IMR-90 (cell line): Measurements from ENCODE around the gene DTX3. TPM values are rescaled to one million over a fixed set of nuclear protein-coding genes. Genes with fewer than 3 reads are reported as not detected.

ENCODE experiments used
- ATAC-seq: fragments of 200-7000 bp; cut with Tn5 transposase; 2 replicates; pipeline ENCODE4 v1.9.1; 2020; ENCODE audit warnings: low read depth, mild to moderate bottlenecking, moderate library complexity
- BruUV-seq: library from RNA; stranded (reverse); fragments of 400-500 nt; replicated peaks from 2 replicates; lab custom pipeline; 2021; lab: Mats Ljungman, UMichigan
- CTCF ChIA-PET: fragments of 300-600 bp; formaldehyde crosslinking; extraction: SDS; loops from one replicate; lab custom pipeline; 2021; ENCODE audit warnings: antibody characterized with exemption; lab: Yijun Ruan, JAX
- POLR2A ChIA-PET: fragments of 300-600 bp; sonication (Branson Sonifier 250); formaldehyde crosslinking; loops from one replicate; lab custom pipeline; 2022; ENCODE audit warnings: antibody characterized with exemption; ENCODE audit not compliant: unreplicated experiment; lab: Charles Lee
- DNase-seq: peaks from one replicate; pipeline ENCODE4 v3.0.0; 2013
- H2AFZ ChIP-seq: replicated peaks from 2 replicates; pipeline ENCODE3; 2013; ENCODE audit warnings: low read length, mild to moderate bottlenecking; ENCODE audit not compliant: poor library complexity
- H2AK5ac ChIP-seq: 2 replicates; pipeline ENCODE4 v1.6.1; 2013; ENCODE audit warnings: low read depth, low read length, inconsistent platforms
- H2AK9ac ChIP-seq: replicated peaks from 2 replicates; pipeline ENCODE3; 2013; ENCODE audit warnings: mild to moderate bottlenecking, low read depth, low read length, moderate library complexity; ENCODE audit not compliant: poor library complexity
- H2BK120ac ChIP-seq: 2 replicates; pipeline ENCODE4 v1.6.1; 2013; ENCODE audit warnings: low read depth, low read length, inconsistent platforms
- H2BK15ac ChIP-seq: 3 replicates; pipeline ENCODE4 v1.6.1; 2013; ENCODE audit warnings: low read depth, low read length, inconsistent platforms
- H2BK20ac ChIP-seq: 2 replicates; pipeline ENCODE4 v1.6.1; 2013; ENCODE audit warnings: low read depth, mild to moderate bottlenecking, inconsistent platforms, low read length, moderate library complexity
- H2BK5ac ChIP-seq: 2 replicates; pipeline ENCODE4 v1.6.1; 2013; ENCODE audit warnings: mild to moderate bottlenecking, low read depth, low read length, inconsistent platforms; ENCODE audit not compliant: poor library complexity, severe bottlenecking
- H3K14ac ChIP-seq: replicated peaks from 2 replicates; pipeline ENCODE4 v1.6.1; 2013; ENCODE audit warnings: low read depth, low read length, inconsistent platforms
- H3K18ac ChIP-seq: 2 replicates; pipeline ENCODE4 v1.6.1; 2013; ENCODE audit warnings: low read depth, low read length, control low read depth
- H3K23ac ChIP-seq: 2 replicates; pipeline ENCODE4 v1.6.1; 2013; ENCODE audit warnings: low read depth, low read length, inconsistent platforms
- H3K27ac ChIP-seq: 2 replicates; pipeline ENCODE4 v1.5.1; 2013; ENCODE audit warnings: mild to moderate bottlenecking, control low read depth, low read length; ENCODE audit not compliant: insufficient read depth
- H3K27me3 ChIP-seq: 2 replicates; pipeline ENCODE4 v1.6.1; 2013; ENCODE audit warnings: low read length; ENCODE audit not compliant: control insufficient read depth, insufficient read depth
- H3K36me3 ChIP-seq: 2 replicates; pipeline ENCODE4 v1.6.1; 2013; ENCODE audit warnings: low read length, mixed read lengths; ENCODE audit not compliant: control insufficient read depth, insufficient read depth
- H3K4ac ChIP-seq: 2 replicates; pipeline ENCODE4 v1.6.1; 2013; ENCODE audit warnings: low read depth, low read length, inconsistent platforms
- H3K4me1 ChIP-seq: 2 replicates; pipeline ENCODE4 v1.6.1; 2013; ENCODE audit warnings: low read length, mixed read lengths; ENCODE audit not compliant: control insufficient read depth, insufficient read depth
- H3K4me2 ChIP-seq: 2 replicates; pipeline ENCODE4 v1.6.1; 2013; ENCODE audit warnings: low read depth, mild to moderate bottlenecking, control low read depth, low read length, moderate library complexity
- H3K4me3 ChIP-seq: 2 replicates; pipeline ENCODE4 v1.5.1; 2013; ENCODE audit warnings: low read depth, mild to moderate bottlenecking, control low read depth, low read length, moderate library complexity; ENCODE audit not compliant: insufficient read depth
- H3K56ac ChIP-seq: 2 replicates; pipeline ENCODE4 v1.6.1; 2013; ENCODE audit warnings: low read length, inconsistent platforms; ENCODE audit not compliant: insufficient read depth; ENCODE audit errors: extremely low read depth
- H3K79me1 ChIP-seq, 2 experiments: 2 replicates each; pipeline ENCODE4 v1.6.1; 2013; ENCODE audit warnings: low read length in 2 of 2, inconsistent platforms in 1 of 2, low read depth in 1 of 2
- H3K9ac ChIP-seq: 2 replicates; pipeline ENCODE4 v1.6.1; 2013; ENCODE audit warnings: low read depth, low read length, control low read depth
- H3K9me1 ChIP-seq: 2 replicates; pipeline ENCODE4 v1.6.1; 2013; ENCODE audit warnings: low read length, inconsistent platforms; ENCODE audit not compliant: insufficient read depth
- H3K9me3 ChIP-seq: 2 replicates; pipeline ENCODE4 v1.6.1; 2013; ENCODE audit warnings: low read length; ENCODE audit not compliant: control insufficient read depth, insufficient read depth
- H4K20me1 ChIP-seq: 2 replicates; pipeline ENCODE4 v1.6.1; 2013; ENCODE audit warnings: low read length, inconsistent platforms; ENCODE audit not compliant: insufficient read depth
- H4K5ac ChIP-seq: 2 replicates; pipeline ENCODE4 v1.6.1; 2013; ENCODE audit warnings: mild to moderate bottlenecking, low read depth, low read length, control low read depth
- H4K8ac ChIP-seq, 2 experiments: 2 replicates each; pipeline ENCODE4 v1.6.1; 2013; ENCODE audit warnings: low read depth in 2 of 2, low read length in 2 of 2, control low read depth in 1 of 2, inconsistent platforms in 1 of 2
- H4K91ac ChIP-seq: 2 replicates; pipeline ENCODE4 v1.6.1; 2013; ENCODE audit warnings: low read depth, low read length, inconsistent platforms; ENCODE audit not compliant: insufficient read depth
- BHLHE40 ChIP-seq: fragments of 150-350 bp; IDR thresholded peaks from 2 replicates; pipeline ENCODE4 v1.6.1; 2016; ENCODE audit warnings: mild to moderate bottlenecking, low read depth, low read length
- CEBPB ChIP-seq: IDR thresholded peaks from 2 replicates; pipeline ENCODE4 v1.6.1; 2012; ENCODE audit warnings: low read depth, low read length, improper control_type of control experiment
- CHD1 ChIP-seq: IDR thresholded peaks from 2 replicates; pipeline ENCODE4 v1.6.1; 2012; ENCODE audit warnings: low read depth, low read length, improper control_type of control experiment
- CTCF ChIP-seq: conservative IDR thresholded peaks from 2 replicates; pipeline ENCODE4 v1.5.1; 2012; ENCODE audit warnings: mild to moderate bottlenecking, low read depth, low read length, improper control_type of control experiment
- ELK1 ChIP-seq: fragments of 150-350 bp; IDR thresholded peaks from 2 replicates; pipeline ENCODE4 v1.6.1; 2016; ENCODE audit warnings: low read depth, mild to moderate bottlenecking, low read length, moderate library complexity, borderline replicate concordance
- FOS ChIP-seq: fragments of 150-350 bp; IDR thresholded peaks from 2 replicates; pipeline ENCODE4 v1.6.1; 2016; ENCODE audit warnings: low read depth, low read length
- MAFK ChIP-seq: IDR thresholded peaks from 2 replicates; pipeline ENCODE4 v1.6.1; 2012; ENCODE audit warnings: low read depth, low read length, improper control_type of control experiment
- MAZ ChIP-seq: IDR thresholded peaks from 2 replicates; pipeline ENCODE4 v1.6.1; 2012; ENCODE audit warnings: low read depth, mild to moderate bottlenecking, low read length, improper control_type of control experiment, moderate library complexity, borderline replicate concordance
- MXI1 ChIP-seq: IDR thresholded peaks from 2 replicates; pipeline ENCODE4 v1.6.1; 2012; ENCODE audit warnings: low read depth, mild to moderate bottlenecking, low read length, moderate library complexity, borderline replicate concordance
- RCOR1 ChIP-seq: IDR thresholded peaks from 2 replicates; pipeline ENCODE4 v1.6.1; 2012; ENCODE audit warnings: mild to moderate bottlenecking, low read length, improper control_type of control experiment; ENCODE audit not compliant: insufficient replicate concordance
- RFX5 ChIP-seq: IDR thresholded peaks from 2 replicates; pipeline ENCODE4 v1.8.0; 2012; ENCODE audit warnings: low read depth, mild to moderate bottlenecking, low read length, moderate library complexity
- WGBS, 2 experiments: methylation state at CpG; one replicate each; pipeline versions ENCODE4 v1.1.5 to v1.1.7; 2013; ENCODE audit warnings: missing lambda C conversion rate in 2 of 2; ENCODE audit not compliant: insufficient read length in 1 of 2; ENCODE audit errors: extremely low coverage in 2 of 2; 5-methylcytosine and 5-hydroxymethylcytosine counted together
- dilution Hi-C: fragments of 300-500 bp; cut with HindIII; formaldehyde crosslinking; loops from one replicate; pipeline ENCODE4 v1.14.3; 2018; ENCODE audit warnings: low sequenced_read_pairs; ENCODE audit not compliant: unreplicated experiment
- in situ Hi-C: fragments of 300-500 bp; cut with MboI; formaldehyde crosslinking; loops from 3 replicates; pipeline ENCODE4 v1.14.3; 2019; ENCODE audit warnings: low sequenced_read_pairs, inconsistent platforms, mixed read lengths
- intact Hi-C: fragments of 100-400 bp; cut with micrococcal nuclease; formaldehyde crosslinking; loops from 2 replicates; pipeline ENCODE4 v1.10.0; 2022
- polyA plus RNA-seq, 3 experiments: library from polyadenylated mRNA; depleted of rRNA; stranded (reverse); fragments of >200 nt; gene quantifications; 2 replicates each; pipeline ENCODE4 v1.2.3, GENCODE V29; 2012; ENCODE audit warnings: low replicate concordance in 1 of 3
- total RNA-seq: library from RNA; depleted of rRNA; stranded (reverse); fragments of >200 nt; gene quantifications from 2 replicates; pipeline ENCODE4 v1.2.3, GENCODE V29; 2012

The DTX3 gene
- total and polyA plus RNA-seq, 2 of the 4 experiments (the other 2 are of a cell fraction) = 2.9 to 14.6 TPM

- Histone ChIP-seq H2AK9ac (peak overlapping the region; percentile 89), H3K56ac (no peak overlapping the region), H4K5ac (peak overlapping the region; percentile 100), H3K4me1 (peaks cover 11% of the 10 kb centered on the region), H2BK20ac (no peak overlapping the region), H3K14ac (peak overlapping the region; percentile 99), H3K4me3 (peak overlapping the region; percentile 93), H3K4ac (peak overlapping the region; percentile 95), H4K8ac (peak overlapping the region; percentile 75 to 100), H3K9me3 (no peaks in the 10 kb centered on the region), H2AK5ac (peak overlapping the region; percentile 45; the same call in 1 of the 2 replicates), H3K27ac (peak overlapping the region; percentile 85), H3K23ac (peak overlapping the region; percentile 99; the same call in 1 of the 2 replicates), H2BK15ac (no peak overlapping the region), H2BK5ac (no peak overlapping the region), H2AFZ (peak overlapping the region; percentile 99), H3K79me1 (peaks cover 9 to 19% of the 10 kb centered on the region in 2 experiments), H3K27me3 (no peaks in the 10 kb centered on the region), H4K20me1 (no peaks in the 10 kb centered on the region), H3K18ac (peak overlapping the region; percentile 99; the same call in 1 of the 2 replicates), H3K9ac (peak overlapping the region; percentile 85), H3K9me1 (peaks cover 10% of the 10 kb centered on the region; the same call in 1 of the 2 replicates), H4K91ac (peak overlapping the region; percentile 90), H3K4me2 (peak overlapping the region; percentile 99), H2BK120ac (peak overlapping the region; percentile 92; the same call in 1 of the 2 replicates), H3K36me3 (peaks cover 20% of the 10 kb centered on the region)
- dilution Hi-C loops = no loop called here
- POLR2A ChIA-PET = interaction anchor here (0.5 to 0.6 kb wide), 3 partner anchors 27 to 86 kb away, joined by 3 to 6 read pairs (median 5); no protein-coding TSS in a partner anchor
- TF ChIP-seq MAFK (no peak), RCOR1 (no peak), FOS (no peak), MXI1 (no peak), CEBPB (no peak), BHLHE40 (no peak), CTCF (no peak), CHD1 (no peak), ELK1 (no peak), MAZ (no peak), RFX5 (no peak)
- no CpG with 5 or more reads among the region's 6 CpGs for WGBS, 2 experiments
- BruUV-seq = no TSS peak
- in situ Hi-C loops = no loop called here
- CTCF ChIA-PET = interaction anchor here (0.6 kb wide), 1 partner anchor 72 kb away, joined by 3 read pairs; no protein-coding TSS in a partner anchor
- ATAC-seq = peak; percentile 19; the same call in 1 of the 2 replicates
- intact Hi-C loops = no loop called here
- DNase-seq = peak; percentile 39
These were observed 690 bp upstream of the DTX3 start for GRCh38 chr12:57603815-57604453.
